Omental fat pad (tissue), 4 donors: ENCODE measurements around the gene ARHGAP45. TPM values are rescaled to one million over a fixed set of nuclear protein-coding genes. Genes with fewer than 3 reads are reported as not detected.
A peak's percentile ranks its signal among the peaks of the same experiment; 100 is the strongest.

Experiments
- ATAC-seq: fragments of 150-250 bp; one replicate; pipeline ENCODE4 v1.9.1; 2016; ENCODE audit warnings: mild to moderate bottlenecking, moderate library complexity; ENCODE audit not compliant: low FRiP score
- DNase-seq: peaks from one replicate; pipeline ENCODE4 v3.0.0-alpha.2; 2019; ENCODE audit warnings: low spot score
- CTCF ChIP-seq, 3 donors: fragments of 450-650 bp; IDR thresholded peaks; one replicate each; pipeline ENCODE4 v1.5.1; 2016 to 2017; ENCODE audit warnings: antibody characterized with exemption in 3 of 3, mild to moderate bottlenecking in 3 of 3, moderate library complexity in 2 of 3
- total RNA-seq, 4 donors: library from RNA; depleted of rRNA; stranded (reverse); fragments of >200 nt; gene quantifications; one replicate each; pipeline ENCODE4 v1.1.0, GENCODE V29; 2016

Gene ARHGAP45
- total RNA-seq, 4 donors from 2014 or later, result 21.4 to 97.6 (median 36.3) TPM

GRCh38 chr19:1052349-1052975, 14.5 kb upstream of the ARHGAP45 start:
- no peak for ATAC-seq
- DNase-seq, result no peak

GRCh38 chr19:1053176-1054101, 13.5 kb upstream of the ARHGAP45 start:
- TF ChIP-seq CTCF (IDR thresholded peaks at IDR 0.05), result no peak
- DNase-seq (no peak), ATAC-seq (no peak)

More at GRCh38 chr19:1052349-1052975, 14.5 kb upstream of the ARHGAP45 start:
- no peak for TF ChIP-seq CTCF (IDR thresholded peaks at IDR 0.05)

- ATAC-seq, result no peak
- no peak for TF ChIP-seq CTCF (IDR thresholded peaks at IDR 0.05)
Measured at GRCh38 chr19:1054102-1055027, 12.6 kb upstream of the ARHGAP45 start.

GRCh38 chr19:1055028-1055425, 11.9 kb upstream of the ARHGAP45 start:
- TF ChIP-seq CTCF (IDR thresholded peaks at IDR 0.05), result no peak
- DNase-seq (no peak), ATAC-seq (no peak)

More at GRCh38 chr19:1054102-1055027, 12.6 kb upstream of the ARHGAP45 start:
- DNase-seq, result no peak

GRCh38 chr19:1055886-1056620, 10.9 kb upstream of the ARHGAP45 start:
- TF ChIP-seq CTCF (IDR thresholded peaks at IDR 0.05), result no peak
- DNase-seq (no peak), ATAC-seq (peak; percentile 17)
